HG03565 (cell line): Measurements from ENCODE around the gene GTF3C5.
"Not testable (repeated sequence)": the region's sequence is repeated elsewhere in the genome, so short reads cannot be mapped to it uniquely, and the experiment has no call there.

Experiments used
- ATAC-seq: cut with Tn5 transposase; IDR thresholded peaks from one replicate; pipeline ENCODE4 v1.9.1; 2021; ENCODE audit warnings: mild to moderate bottlenecking, moderate library complexity; ENCODE audit not compliant: unreplicated experiment

Gene GTF3C5

GRCh38 chr9:133030317-133031129 lies at the start of gene GTF3C5:
TSS of gene GTF3C5 (plus strand) at chr9:133030997. CDS start at chr9:133031012, 15 bp downstream.
- ATAC-seq = peak; percentile 92

DNA sequence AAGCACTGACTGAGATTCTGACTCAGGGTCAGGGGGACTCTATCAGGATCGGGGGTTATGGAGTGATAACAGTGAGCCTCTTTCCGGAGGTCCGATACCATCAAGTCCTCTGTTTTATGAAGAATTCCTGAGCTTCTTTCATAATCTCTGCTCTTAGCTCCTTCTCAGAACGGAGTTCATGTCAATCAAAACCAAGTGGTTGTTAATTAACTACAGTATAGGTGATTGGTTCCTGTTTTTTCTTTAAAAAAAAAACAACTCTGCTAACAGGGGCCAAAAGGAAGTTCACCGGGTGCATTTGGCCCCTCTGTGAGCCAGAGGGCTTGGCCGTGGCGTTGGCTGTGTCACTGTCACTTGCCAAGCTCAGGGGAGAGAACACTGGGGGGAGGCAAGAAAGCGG lies 48.3 kb upstream of the GTF3C5 start:
- no peak for ATAC-seq

DNA sequence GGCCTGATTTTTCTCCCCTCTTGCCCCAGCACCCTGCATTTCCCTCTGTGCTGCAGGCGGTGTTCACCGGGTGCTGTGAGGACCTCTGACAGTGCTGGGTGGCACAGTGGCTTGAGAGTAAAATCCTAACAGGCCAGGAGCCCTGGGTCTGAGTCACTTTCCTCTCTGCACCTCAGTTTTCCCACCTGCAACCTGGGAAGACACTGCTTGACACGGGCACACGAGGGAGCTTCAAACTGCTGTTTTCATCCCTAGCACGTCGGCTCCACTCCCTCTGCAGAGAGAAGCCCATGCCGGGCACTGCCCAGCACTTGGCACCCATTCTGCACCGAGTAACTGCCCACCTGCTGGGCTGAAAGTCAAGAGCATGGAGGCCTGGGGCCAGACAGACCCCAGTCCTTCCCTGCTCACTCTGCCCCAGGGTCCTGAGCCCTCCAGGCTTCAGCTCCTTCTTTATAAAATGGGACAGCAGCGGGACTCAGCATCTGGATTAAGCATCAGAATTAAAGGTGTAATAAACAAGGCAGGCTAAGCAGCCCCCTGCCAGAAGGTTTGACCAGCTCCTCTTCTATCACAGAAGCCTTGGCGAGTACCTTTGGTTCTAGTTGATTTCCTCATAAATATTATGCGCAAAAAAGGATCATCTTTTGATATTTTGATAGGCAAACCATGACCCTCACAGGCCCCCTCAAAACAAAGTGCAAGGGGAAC lies 47.2 kb upstream of the GTF3C5 start:
- ATAC-seq = no peak

DNA sequence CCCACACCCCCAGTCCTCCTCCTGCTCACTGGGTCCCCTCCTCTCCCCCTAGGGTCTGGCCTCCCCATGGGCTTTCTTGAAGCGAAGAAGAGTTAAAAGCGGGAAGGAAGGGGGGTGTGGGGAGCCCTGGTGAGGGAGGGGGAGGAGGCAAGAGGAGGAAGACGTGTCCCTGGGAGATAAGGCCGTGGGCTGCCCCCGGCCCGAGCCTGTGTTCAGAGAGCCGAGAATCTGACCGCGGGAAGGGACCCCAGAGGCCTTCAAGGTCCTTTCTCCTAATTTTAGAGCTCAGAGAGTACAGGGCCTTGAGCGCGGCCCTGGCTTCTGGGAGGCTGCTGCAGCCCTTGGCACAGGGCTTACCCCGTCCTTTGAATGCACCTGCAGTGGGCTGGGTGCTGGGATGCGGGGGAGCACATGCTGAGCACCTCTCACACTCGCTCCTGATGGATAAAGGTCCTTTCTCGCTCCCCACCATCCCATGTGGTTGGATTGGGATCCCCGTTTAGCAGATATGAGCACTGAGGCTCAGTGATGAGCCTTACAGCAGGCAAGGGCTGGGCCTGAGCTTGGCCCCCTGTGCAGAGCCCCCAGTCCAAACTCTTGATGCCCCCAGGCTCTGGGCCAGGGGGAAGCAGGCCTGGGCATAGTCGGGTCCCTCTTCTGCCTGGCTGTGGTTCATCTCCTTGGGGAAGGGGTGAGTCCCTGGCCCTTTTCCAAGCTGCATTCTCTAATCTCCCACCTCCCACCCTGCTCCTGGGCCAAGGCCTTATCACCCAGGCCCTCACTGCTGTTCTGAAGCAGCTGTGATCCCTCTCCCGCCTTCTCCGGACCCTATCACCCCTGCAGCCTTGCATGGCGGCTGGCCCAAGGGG lies 46.4 kb upstream of the GTF3C5 start:
- no peak for ATAC-seq

GRCh38 chr9:132985071-132985350 lies 45.8 kb upstream of the GTF3C5 start:
- no peak for ATAC-seq

DNA sequence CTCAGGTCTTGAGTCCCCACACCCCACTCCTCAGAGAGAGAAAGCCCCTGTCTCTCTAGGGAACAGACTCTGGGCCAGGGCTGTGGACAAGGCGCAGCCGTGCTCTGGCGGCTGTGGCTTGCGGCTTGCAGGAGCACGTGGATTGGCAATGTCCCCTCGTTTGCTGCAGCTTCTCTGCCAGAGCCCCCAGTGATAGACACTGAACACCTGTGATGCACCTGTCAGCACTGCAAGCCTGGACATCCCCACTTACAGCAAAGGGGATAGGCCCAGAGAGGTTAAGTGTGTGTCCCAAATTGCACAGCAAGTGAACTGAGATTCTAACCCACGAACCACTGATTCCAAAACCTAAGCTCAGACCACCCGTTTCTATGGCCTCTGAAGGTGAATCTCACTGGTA lies 45.3 kb upstream of the GTF3C5 start:
- no peak for ATAC-seq

DNA sequence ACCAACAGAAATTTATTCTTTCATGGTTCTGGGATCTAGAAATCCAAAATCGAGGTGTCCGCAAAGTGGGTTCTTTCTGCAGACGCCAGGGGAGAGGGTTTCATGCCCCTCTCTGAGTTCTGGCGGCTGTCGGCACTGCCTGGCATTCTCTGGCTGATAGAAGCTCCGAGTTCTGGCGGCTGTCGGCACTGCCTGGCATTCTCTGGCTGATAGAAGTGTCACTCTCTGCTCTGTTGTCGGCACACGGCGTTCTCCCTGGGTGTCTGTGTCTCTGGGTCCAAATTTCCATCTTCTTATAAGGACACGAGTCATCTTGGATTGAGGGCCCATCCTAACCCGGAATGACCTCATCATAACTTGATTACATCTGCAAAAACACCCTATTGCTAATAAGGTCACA lies 44.7 kb upstream of the GTF3C5 start:
- ATAC-seq = no peak

DNA sequence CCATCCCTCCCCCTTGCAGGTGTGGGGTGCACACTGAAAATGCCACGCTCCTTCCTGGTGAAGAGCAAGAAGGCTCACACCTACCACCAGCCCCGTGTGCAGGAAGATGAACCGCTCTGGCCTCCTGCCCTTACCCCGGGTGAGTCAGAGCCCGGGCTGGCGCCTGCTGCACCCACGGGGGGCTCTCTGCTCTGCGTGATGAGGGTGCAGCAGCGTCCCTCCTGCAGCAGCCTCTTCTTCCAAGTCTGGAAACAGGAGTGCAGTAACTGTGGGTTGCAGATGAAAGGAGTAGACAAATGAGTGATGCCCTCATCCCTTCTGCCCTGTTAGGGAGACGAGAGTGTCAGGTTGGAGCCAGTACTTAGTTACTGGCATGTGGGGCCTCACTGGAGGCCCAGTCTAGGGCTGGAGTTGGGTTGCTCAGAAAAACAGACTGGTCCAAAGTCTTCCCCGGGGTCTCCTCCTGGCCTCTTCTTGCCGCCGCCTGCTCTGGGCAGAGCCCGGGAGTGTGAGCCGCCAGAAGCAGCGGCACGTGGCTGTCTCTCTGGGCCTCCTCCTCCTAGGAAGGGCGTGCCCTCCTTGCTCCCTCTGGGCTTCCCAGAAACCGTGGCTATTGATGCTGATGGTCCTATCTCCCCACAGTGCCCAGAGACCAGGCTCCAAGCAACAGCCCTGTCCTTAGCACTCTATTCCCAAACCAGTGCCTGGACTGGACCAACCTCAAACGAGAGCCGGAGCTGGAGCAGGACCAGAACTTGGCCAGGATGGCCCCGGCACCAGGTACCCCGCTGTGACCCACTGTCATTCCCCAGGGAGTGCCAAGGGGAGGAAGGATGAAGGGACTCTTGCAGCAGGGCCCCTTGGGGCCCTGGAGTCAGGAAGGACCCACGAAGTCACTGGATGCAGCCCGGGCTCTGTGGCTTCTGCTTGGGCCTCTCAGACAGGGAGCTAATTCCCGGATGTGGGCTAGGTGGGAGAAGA lies 43.9 kb upstream of the GTF3C5 start:
- ATAC-seq = no peak

- no peak for ATAC-seq
These were observed 42.4 kb upstream of the GTF3C5 start for GRCh38 chr9:132988244-132989013.

DNA sequence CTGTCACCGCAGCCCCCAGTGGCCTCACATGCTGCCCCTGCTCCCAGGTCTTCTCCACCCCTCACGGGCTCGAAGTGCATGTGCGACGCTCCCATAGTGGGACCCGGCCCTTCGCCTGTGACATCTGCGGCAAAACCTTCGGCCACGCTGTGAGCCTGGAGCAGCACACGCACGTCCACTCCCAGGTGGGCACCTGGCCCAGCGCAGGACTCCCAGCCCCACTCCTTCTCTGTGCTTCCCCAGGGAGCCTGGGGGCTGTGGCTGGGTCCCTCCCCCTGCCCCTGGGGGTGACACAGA lies 41.8 kb upstream of the GTF3C5 start:
- ATAC-seq = no peak

- no peak for ATAC-seq
These were observed 41.3 kb upstream of the GTF3C5 start for GRCh38 chr9:132989414-132989996.

DNA sequence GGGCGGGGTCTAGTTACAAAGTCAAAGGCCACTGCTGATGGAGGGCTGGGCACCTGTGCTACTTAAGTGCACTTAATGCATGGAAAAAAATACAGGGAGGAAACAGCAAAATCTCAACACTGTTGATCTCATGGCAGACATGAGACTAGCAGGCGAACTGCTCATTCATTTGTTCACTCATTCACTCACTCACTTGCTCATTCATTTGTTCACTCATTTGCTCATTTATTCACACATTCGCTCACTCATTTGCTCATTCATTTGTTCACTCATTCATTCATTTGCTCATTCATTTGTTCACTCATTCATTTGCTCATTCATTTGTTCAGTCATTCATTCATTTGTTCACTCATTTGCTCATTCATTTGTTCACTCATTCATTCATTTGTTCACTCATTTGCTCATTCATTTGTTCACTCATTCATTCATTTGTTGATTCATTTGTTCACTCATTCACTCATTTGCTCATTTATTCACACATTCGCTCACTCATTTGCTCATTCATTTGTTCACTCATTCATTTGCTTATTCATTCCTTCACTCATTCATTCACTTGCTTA lies 40.7 kb upstream of the GTF3C5 start:
- not testable (repeated sequence) for ATAC-seq

GRCh38 chr9:132990781-132991180 lies 40.0 kb upstream of the GTF3C5 start:
- no peak for ATAC-seq

- ATAC-seq = no peak
These were observed 39.2 kb upstream of the GTF3C5 start for GRCh38 chr9:132991351-132992300.

- no peak for ATAC-seq
These were observed 37.3 kb upstream of the GTF3C5 start for GRCh38 chr9:132993511-132993939.

- ATAC-seq = no peak
These were observed 36.2 kb upstream of the GTF3C5 start for GRCh38 chr9:132994410-132995120.

DNA sequence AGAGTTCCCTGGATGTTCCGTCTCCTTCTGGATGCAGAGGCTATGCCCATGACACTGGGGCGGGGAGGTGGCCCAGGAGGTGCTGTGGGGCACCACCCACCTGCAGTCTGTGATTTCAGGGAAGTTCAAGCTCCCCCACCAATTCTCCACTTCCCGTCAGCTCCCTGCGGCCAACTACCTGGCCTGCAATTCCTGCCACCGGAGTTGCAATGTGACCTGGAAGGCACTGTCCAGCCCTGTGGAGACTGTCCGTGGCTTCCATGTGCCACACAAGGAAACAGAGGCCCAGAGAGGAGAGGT lies 35.7 kb upstream of the GTF3C5 start:
- no peak for ATAC-seq

DNA sequence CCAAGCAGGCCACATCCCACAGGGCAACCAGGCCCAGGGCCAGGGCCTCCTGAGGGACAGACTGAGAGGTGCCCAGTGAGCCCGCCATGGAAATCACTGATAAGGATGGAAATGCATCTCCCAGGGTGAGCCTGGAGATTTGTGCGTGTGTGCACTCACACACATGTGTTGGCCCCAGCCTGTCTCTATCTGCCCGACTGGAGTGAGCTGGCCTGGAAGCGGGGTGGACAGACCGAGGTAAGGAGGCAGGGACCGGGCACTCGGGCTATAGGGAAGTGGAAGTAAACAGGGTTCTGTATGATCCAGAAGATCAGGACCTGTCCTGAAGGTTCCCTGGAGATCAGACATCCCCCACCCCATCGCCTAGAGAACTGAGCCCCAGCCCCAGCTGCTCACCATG lies 34.9 kb upstream of the GTF3C5 start:
- ATAC-seq = no peak
